ENCODE data around the gene CPN2.

Gene CPN2

DNA sequence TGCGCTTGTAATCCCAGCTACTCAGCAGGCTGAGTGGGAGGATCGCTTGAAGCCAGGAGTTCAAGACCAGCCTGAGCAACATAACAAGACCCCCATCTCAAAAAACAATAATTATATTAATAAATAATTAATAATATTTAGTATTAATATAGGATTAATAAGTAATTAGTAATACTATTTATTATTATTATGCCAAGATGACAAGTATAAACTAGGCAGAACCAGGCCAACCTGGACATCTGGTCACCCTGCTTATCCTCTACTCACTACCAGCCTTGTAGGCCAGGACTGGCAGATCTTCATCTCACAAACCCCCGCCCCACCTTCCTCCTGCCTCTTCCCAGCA, 429 bp downstream of the CPN2 start:
- H3K4me2 ChIP-seq (ENCODE audit: low read depth, low read length, poor library complexity, severe bottlenecking): no peak overlapping the region
- no peak overlapping the region for H3K27ac ChIP-seq (ENCODE audit: low read depth, low read length)

DNA sequence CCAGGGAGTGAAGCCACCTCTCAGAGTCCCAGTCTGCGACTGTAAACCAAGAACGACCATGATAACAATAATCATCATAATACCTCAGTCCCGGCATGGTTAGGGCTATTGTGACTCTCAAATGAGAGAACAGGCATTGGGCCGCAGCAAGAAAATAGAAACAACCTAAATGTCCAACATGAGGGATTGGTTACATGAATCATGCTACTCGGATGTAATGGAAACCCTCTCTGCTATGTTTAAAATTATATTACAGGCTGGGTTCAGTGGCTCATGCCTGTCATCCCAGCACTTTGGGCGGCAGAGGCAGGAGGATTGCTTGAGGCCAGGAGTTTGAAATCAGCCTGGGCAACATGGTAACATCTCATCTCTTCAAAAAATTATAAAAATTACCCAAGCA, 2.8 kb downstream of the CPN2 start:
- Histone ChIP-seq H3K9ac (ENCODE audit: low read length) (no peak overlapping the region), H3K27me3 (ENCODE audit: low read length) (no peaks in the 10 kb centered on the region), H3K9me3 (ENCODE audit: insufficient read depth, low read length) (no peaks in the 10 kb centered on the region), H3K27ac (ENCODE audit: low read depth, low read length) (no peak overlapping the region), H3K36me3 (ENCODE audit: low read length) (no peaks in the 10 kb centered on the region), H3K9me2 (replicated peaks; ENCODE audit: insufficient read depth, low read length) (no peaks in the 10 kb centered on the region), H3K4me2 (ENCODE audit: low read depth, low read length, poor library complexity, severe bottlenecking) (no peak overlapping the region), H4K20me1 (ENCODE audit: low read depth, low read length) (no peaks in the 10 kb centered on the region), H3K4me3 (ENCODE audit: insufficient read depth, low read length, poor library complexity, severe bottlenecking) (no peak overlapping the region), H2AFZ (ENCODE audit: low read depth, low read length, severe bottlenecking) (no peak overlapping the region), H3K79me2 (ENCODE audit: insufficient read depth, low read length) (no peaks in the 10 kb centered on the region), H3F3A (ENCODE audit: insufficient read depth) (no peaks in the 10 kb centered on the region)
- TF ChIP-seq EZH2phosphoT487 (conservative IDR thresholded peaks at IDR 0.05; ENCODE audit: low read length): no peak
- TF ChIP-seq, protein P1, sequence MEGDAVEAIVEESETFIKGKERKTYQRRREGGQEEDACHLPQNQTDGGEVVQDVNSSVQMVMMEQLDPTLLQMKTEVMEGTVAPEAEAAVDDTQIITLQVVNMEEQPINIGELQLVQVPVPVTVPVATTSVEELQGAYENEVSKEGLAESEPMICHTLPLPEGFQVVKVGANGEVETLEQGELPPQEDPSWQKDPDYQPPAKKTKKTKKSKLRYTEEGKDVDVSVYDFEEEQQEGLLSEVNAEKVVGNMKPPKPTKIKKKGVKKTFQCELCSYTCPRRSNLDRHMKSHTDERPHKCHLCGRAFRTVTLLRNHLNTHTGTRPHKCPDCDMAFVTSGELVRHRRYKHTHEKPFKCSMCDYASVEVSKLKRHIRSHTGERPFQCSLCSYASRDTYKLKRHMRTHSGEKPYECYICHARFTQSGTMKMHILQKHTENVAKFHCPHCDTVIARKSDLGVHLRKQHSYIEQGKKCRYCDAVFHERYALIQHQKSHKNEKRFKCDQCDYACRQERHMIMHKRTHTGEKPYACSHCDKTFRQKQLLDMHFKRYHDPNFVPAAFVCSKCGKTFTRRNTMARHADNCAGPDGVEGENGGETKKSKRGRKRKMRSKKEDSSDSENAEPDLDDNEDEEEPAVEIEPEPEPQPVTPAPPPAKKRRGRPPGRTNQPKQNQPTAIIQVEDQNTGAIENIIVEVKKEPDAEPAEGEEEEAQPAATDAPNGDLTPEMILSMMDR (IDR thresholded peaks at IDR 0.05; ENCODE audit: insufficient read depth, low read length, poor library complexity, severe bottlenecking): no peak

More for the DNA sequence above, 429 bp downstream of the CPN2 start:
- Histone ChIP-seq H2AFZ (ENCODE audit: low read depth, low read length, severe bottlenecking) (no peak overlapping the region), H3K79me2 (ENCODE audit: insufficient read depth, low read length) (no peaks in the 10 kb centered on the region), H3K9me2 (replicated peaks; ENCODE audit: insufficient read depth, low read length) (no peaks in the 10 kb centered on the region), H3K9ac (ENCODE audit: low read length) (no peak overlapping the region), H3K9me3 (ENCODE audit: insufficient read depth, low read length) (no peaks in the 10 kb centered on the region), H4K20me1 (ENCODE audit: low read depth, low read length) (no peaks in the 10 kb centered on the region), H3K27me3 (ENCODE audit: low read length) (no peaks in the 10 kb centered on the region), H3K4me3 (ENCODE audit: insufficient read depth, low read length, poor library complexity, severe bottlenecking) (no peak overlapping the region), H3K36me3 (ENCODE audit: low read length) (no peaks in the 10 kb centered on the region), H3F3A (ENCODE audit: insufficient read depth) (no peaks in the 10 kb centered on the region)
- TF ChIP-seq, protein P1 (IDR thresholded peaks at IDR 0.05; ENCODE audit: insufficient read depth, low read length, poor library complexity, severe bottlenecking): no peak
- no peak for TF ChIP-seq EZH2phosphoT487 (conservative IDR thresholded peaks at IDR 0.05; ENCODE audit: low read length)

- H3K27me3 ChIP-seq (ENCODE audit: low read length): no peaks in the 10 kb centered on the region
- H3F3A ChIP-seq (ENCODE audit: insufficient read depth): no peaks in the 10 kb centered on the region
- TF ChIP-seq EZH2phosphoT487 (conservative IDR thresholded peaks at IDR 0.05; ENCODE audit: low read length): no peak
- TF ChIP-seq, protein P1 (IDR thresholded peaks at IDR 0.05; ENCODE audit: insufficient read depth, low read length, poor library complexity, severe bottlenecking): no peak
- H3K4me3 ChIP-seq (ENCODE audit: insufficient read depth, low read length, poor library complexity, severe bottlenecking): no peak overlapping the region
- no peaks in the 10 kb centered on the region for H3K9me3 ChIP-seq (ENCODE audit: insufficient read depth, low read length)
- H3K4me2 ChIP-seq (ENCODE audit: low read depth, low read length, poor library complexity, severe bottlenecking): no peak overlapping the region
- H3K27ac ChIP-seq (ENCODE audit: low read depth, low read length): no peak overlapping the region
- H2AFZ ChIP-seq (ENCODE audit: low read depth, low read length, severe bottlenecking): no peak overlapping the region
- no peaks in the 10 kb centered on the region for H4K20me1 ChIP-seq (ENCODE audit: low read depth, low read length)
- no peaks in the 10 kb centered on the region for H3K36me3 ChIP-seq (ENCODE audit: low read length)
- no peaks in the 10 kb centered on the region for H3K79me2 ChIP-seq (ENCODE audit: insufficient read depth, low read length)
- no peaks in the 10 kb centered on the region for H3K9me2 ChIP-seq (replicated peaks; ENCODE audit: insufficient read depth, low read length)
- H3K9ac ChIP-seq (ENCODE audit: low read length): no peak overlapping the region
Measured at GRCh38 chr3:194346621-194347020, 4.5 kb downstream of the CPN2 start.

DNA sequence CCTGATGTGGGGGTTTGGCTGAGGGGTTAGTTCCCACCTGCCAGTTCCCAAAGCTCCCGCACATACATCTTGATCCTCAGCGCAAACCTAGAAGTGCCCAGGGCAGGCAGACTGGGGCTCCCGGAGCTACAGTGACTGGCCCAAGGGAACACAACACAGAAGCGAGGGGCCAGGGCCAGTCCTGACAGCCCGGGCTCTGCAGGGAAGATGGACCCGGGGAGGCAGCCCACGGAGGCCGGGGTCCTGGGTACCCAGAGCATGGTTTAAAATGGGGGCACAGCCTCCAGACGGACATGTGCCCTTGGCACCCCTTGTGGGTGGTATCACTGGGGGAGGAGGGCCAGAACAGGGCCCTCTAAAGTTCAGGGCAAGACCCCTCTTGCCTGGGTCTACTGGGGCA, 5.1 kb downstream of the CPN2 start:
- H3K27ac ChIP-seq (ENCODE audit: low read depth, low read length): no peak overlapping the region

More for the DNA sequence above, 5.1 kb downstream of the CPN2 start:
- Histone ChIP-seq H3K9me3 (ENCODE audit: insufficient read depth, low read length) (no peaks in the 10 kb centered on the region), H3K36me3 (ENCODE audit: low read length) (no peaks in the 10 kb centered on the region), H2AFZ (ENCODE audit: low read depth, low read length, severe bottlenecking) (no peak overlapping the region), H3K9me2 (replicated peaks; ENCODE audit: insufficient read depth, low read length) (no peaks in the 10 kb centered on the region), H4K20me1 (ENCODE audit: low read depth, low read length) (no peaks in the 10 kb centered on the region), H3F3A (ENCODE audit: insufficient read depth) (no peaks in the 10 kb centered on the region), H3K4me3 (ENCODE audit: insufficient read depth, low read length, poor library complexity, severe bottlenecking) (no peak overlapping the region), H3K27me3 (ENCODE audit: low read length) (no peaks in the 10 kb centered on the region), H3K9ac (ENCODE audit: low read length) (no peak overlapping the region), H3K79me2 (ENCODE audit: insufficient read depth, low read length) (no peaks in the 10 kb centered on the region), H3K4me2 (ENCODE audit: low read depth, low read length, poor library complexity, severe bottlenecking) (no peak overlapping the region)
- TF ChIP-seq, protein P1 (IDR thresholded peaks at IDR 0.05; ENCODE audit: insufficient read depth, low read length, poor library complexity, severe bottlenecking): no peak
- no peak for TF ChIP-seq EZH2phosphoT487 (conservative IDR thresholded peaks at IDR 0.05; ENCODE audit: low read length)
